HEK293 (cell line): Measurements from ENCODE around the gene SPIRE1.
A peak's percentile ranks its signal among the peaks of the same experiment; 100 is the strongest.

Source experiments
- CTCF ChIP-seq: fragments of 450-650 bp; formaldehyde crosslinking; IDR thresholded peaks from 2 replicates; pipeline ENCODE4 v1.5.1; 2016; ENCODE audit warnings: missing biosample characterization, missing genetic modification characterization
- KLF1 ChIP-seq: fragments of 450-650 bp; formaldehyde crosslinking; IDR thresholded peaks from 2 replicates; pipeline ENCODE4 v1.5.1; 2016; ENCODE audit warnings: missing biosample characterization, missing genetic modification characterization
- KLF16 ChIP-seq: fragments of 450-650 bp; formaldehyde crosslinking; IDR thresholded peaks from 2 replicates; pipeline ENCODE4 v1.5.1; 2017; ENCODE audit warnings: missing biosample characterization, missing genetic modification characterization
- PRDM2 ChIP-seq: fragments of 450-650 bp; formaldehyde crosslinking; IDR thresholded peaks from 2 replicates; pipeline ENCODE4 v1.5.1; 2016; ENCODE audit warnings: missing biosample characterization, missing genetic modification characterization, borderline replicate concordance
- SETDB1 ChIP-seq: IDR thresholded peaks from one replicate; pipeline ENCODE4 v1.6.1; 2017; ENCODE audit warnings: mild to moderate bottlenecking, low read length, moderate library complexity, mixed read lengths; ENCODE audit not compliant: insufficient read length
- TCF7L2 ChIP-seq: IDR thresholded peaks from 2 replicates; pipeline ENCODE4 v1.6.1; 2011; ENCODE audit warnings: low read depth, mild to moderate bottlenecking, inconsistent platforms, low read length, moderate library complexity, borderline replicate concordance
- ZFHX2 ChIP-seq: fragments of 450-650 bp; formaldehyde crosslinking; conservative IDR thresholded peaks from 2 replicates; pipeline ENCODE4 v1.5.1; 2016; ENCODE audit warnings: missing biosample characterization, missing genetic modification characterization
- ZFP3 ChIP-seq: fragments of 450-650 bp; formaldehyde crosslinking; IDR thresholded peaks from 2 replicates; pipeline ENCODE4 v1.5.1; 2016; ENCODE audit warnings: low read depth, missing biosample characterization, missing genetic modification characterization
- ZNF140 ChIP-seq: fragments of 450-650 bp; formaldehyde crosslinking; IDR thresholded peaks from 2 replicates; pipeline ENCODE4 v1.5.1; 2016; ENCODE audit warnings: missing biosample characterization, missing genetic modification characterization
- ZNF155 ChIP-seq: fragments of 450-650 bp; formaldehyde crosslinking; IDR thresholded peaks from 2 replicates; pipeline ENCODE4 v1.5.1; 2016; ENCODE audit warnings: missing biosample characterization, missing genetic modification characterization
- ZNF24 ChIP-seq: fragments of 450-650 bp; formaldehyde crosslinking; IDR thresholded peaks from 2 replicates; pipeline ENCODE4 v1.5.1; 2016; ENCODE audit warnings: missing biosample characterization, missing genetic modification characterization
- ZNF266 ChIP-seq: fragments of 450-650 bp; formaldehyde crosslinking; IDR thresholded peaks from 2 replicates; pipeline ENCODE4 v1.5.1; 2016; ENCODE audit warnings: missing biosample characterization, missing genetic modification characterization, low read depth
- ZNF274 ChIP-seq, 2 experiments: fragments of 200-500 bp in 1 of 2; fragments of 450-650 bp in 1 of 2; sonication (Bioruptor generic) in 1 of 2; formaldehyde crosslinking in 1 of 2; IDR thresholded peaks; 2 replicates each; pipeline versions ENCODE4 v1.5.1 to v1.6.1; 2014 to 2016; ENCODE audit warnings: borderline replicate concordance in 1 of 2, inconsistent platforms in 1 of 2, low read length in 1 of 2, missing biosample characterization in 1 of 2, missing genetic modification characterization in 1 of 2
- ZNF311 ChIP-seq: fragments of 450-650 bp; formaldehyde crosslinking; IDR thresholded peaks from 2 replicates; pipeline ENCODE4 v1.5.1; 2017; ENCODE audit warnings: missing biosample characterization, missing genetic modification characterization, borderline replicate concordance
- ZNF423 ChIP-seq: fragments of 450-650 bp; formaldehyde crosslinking; IDR thresholded peaks from 2 replicates; pipeline ENCODE4 v1.5.1; 2016; ENCODE audit warnings: missing biosample characterization, missing genetic modification characterization
- ZNF433 ChIP-seq: fragments of 450-650 bp; formaldehyde crosslinking; IDR thresholded peaks from 2 replicates; pipeline ENCODE4 v1.5.1; 2016; ENCODE audit warnings: missing biosample characterization, missing genetic modification characterization, low read depth
- ZNF488 ChIP-seq: fragments of 450-650 bp; formaldehyde crosslinking; IDR thresholded peaks from 2 replicates; pipeline ENCODE4 v1.5.1; 2016; ENCODE audit warnings: missing biosample characterization, missing genetic modification characterization
- ZNF521 ChIP-seq: fragments of 450-650 bp; formaldehyde crosslinking; IDR thresholded peaks from 2 replicates; pipeline ENCODE4 v1.5.1; 2017; ENCODE audit warnings: missing biosample characterization, mild to moderate bottlenecking, missing genetic modification characterization
- ZNF530 ChIP-seq: fragments of 450-650 bp; formaldehyde crosslinking; IDR thresholded peaks from 2 replicates; pipeline ENCODE4 v1.5.1; 2016; ENCODE audit warnings: low read depth, missing biosample characterization, missing genetic modification characterization
- ZNF561 ChIP-seq: fragments of 450-650 bp; IDR thresholded peaks from 2 replicates; pipeline ENCODE4 v1.5.1; 2018; ENCODE audit warnings: missing biosample characterization, missing genetic modification characterization, borderline replicate concordance
- ZNF639 ChIP-seq: fragments of 450-650 bp; formaldehyde crosslinking; IDR thresholded peaks from 2 replicates; pipeline ENCODE4 v1.5.1; 2016; ENCODE audit warnings: missing biosample characterization, missing genetic modification characterization
- ZNF704 ChIP-seq: fragments of 450-650 bp; formaldehyde crosslinking; IDR thresholded peaks from 2 replicates; pipeline ENCODE4 v1.5.1; 2016; ENCODE audit warnings: missing biosample characterization, missing genetic modification characterization
- ZNF792 ChIP-seq: fragments of 450-650 bp; formaldehyde crosslinking; IDR thresholded peaks from 2 replicates; pipeline ENCODE4 v1.5.1; 2016; ENCODE audit warnings: missing biosample characterization, missing genetic modification characterization
- ZXDB ChIP-seq: fragments of 450-650 bp; formaldehyde crosslinking; IDR thresholded peaks from 2 replicates; pipeline ENCODE4 v1.5.1; 2016; ENCODE audit warnings: missing biosample characterization, missing genetic modification characterization
- TF ChIP-seq, protein P1 (sequence below): fragments of 450-650 bp; formaldehyde crosslinking; IDR thresholded peaks from 2 replicates; pipeline ENCODE4 v1.5.1; 2016; ENCODE audit warnings: missing biosample characterization, missing genetic modification characterization
- TF ChIP-seq, protein P2 (sequence below): fragments of 450-650 bp; formaldehyde crosslinking; IDR thresholded peaks from 2 replicates; pipeline ENCODE4 v1.5.1; 2016; ENCODE audit warnings: missing biosample characterization, missing genetic modification characterization

The SPIRE1 gene

DNA sequence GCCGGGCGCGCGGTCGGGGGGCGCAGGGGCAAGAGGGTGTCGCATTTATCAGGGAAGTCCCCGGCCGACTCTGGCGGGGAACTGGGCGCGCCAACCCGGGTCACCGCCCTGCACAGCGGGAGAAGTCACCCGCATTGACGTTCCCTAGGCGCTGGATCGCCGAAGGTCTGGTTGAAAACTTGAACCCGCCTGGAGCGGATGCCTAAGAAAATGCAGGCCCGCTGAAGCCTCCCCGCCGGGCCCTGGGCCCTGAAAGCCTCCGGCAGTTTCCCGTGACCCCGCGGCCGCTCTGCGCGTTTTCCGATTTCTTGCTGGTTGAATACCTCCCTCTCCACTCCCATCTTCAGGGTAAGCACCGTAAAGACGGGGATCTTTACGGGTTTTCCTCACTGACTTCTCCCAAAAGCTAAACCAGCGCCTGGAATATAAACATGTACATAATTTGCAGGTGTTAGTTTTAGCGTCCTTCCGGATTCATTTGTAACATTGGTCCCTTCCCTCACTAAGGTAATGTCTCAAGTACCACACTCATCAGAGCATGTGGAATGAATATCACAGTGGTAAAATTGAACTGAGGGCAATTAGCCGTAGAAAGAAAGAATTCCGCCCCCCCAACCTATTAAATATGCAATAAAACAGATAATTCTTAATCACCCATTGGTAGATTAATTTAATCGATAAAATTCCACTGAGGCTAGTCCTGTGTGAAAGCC is 675 bp upstream of the SPIRE1 start (continued):
- TF ChIP-seq, protein P1, sequence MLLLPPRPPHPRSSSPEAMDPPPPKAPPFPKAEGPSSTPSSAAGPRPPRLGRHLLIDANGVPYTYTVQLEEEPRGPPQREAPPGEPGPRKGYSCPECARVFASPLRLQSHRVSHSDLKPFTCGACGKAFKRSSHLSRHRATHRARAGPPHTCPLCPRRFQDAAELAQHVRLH (tag by site-specific recombination) = no peak
- TF ChIP-seq ZNF561 (tag by site-specific recombination) (no peak), ZFHX2 (peak; percentile 11; the same call in 1 of the 2 replicates), ZNF792 (tag by site-specific recombination) (no peak), ZNF311 (tag by site-specific recombination) (no peak), ZNF274 (IDR thresholded peaks at IDR 0.05; ENCODE audit: low read length) (no peak), ZNF274 (tag by site-specific recombination; IDR thresholded peaks at IDR 0.05; ENCODE audit: borderline replicate concordance) (no peak), KLF16 (peak; percentile 33; the same call in 1 of the 2 replicates), ZNF521 (tag by site-specific recombination) (no peak), PRDM2 (tag by site-specific recombination) (no peak), ZNF639 (no peak), ZNF266 (tag by site-specific recombination) (no peak), ZNF423 (peak; percentile 3; the same call in 1 of the 2 replicates), KLF1 (tag by site-specific recombination) (no peak), ZNF155 (no peak), ZFP3 (tag by site-specific recombination) (no peak), CTCF (tag by site-specific recombination) (no peak), SETDB1 (no peak), ZNF24 (tag by site-specific recombination) (0 out of 2 replicates have a peak, but pooled peaks have one; percentile 19), ZNF704 (tag by site-specific recombination) (no peak), ZNF433 (tag by site-specific recombination) (no peak), TCF7L2 (no peak), ZNF488 (tag by site-specific recombination) (no peak), ZXDB (tag by site-specific recombination) (0 out of 2 replicates have a peak, but pooled peaks have one; percentile 59), ZNF530 (tag by site-specific recombination) (no peak), ZNF140 (tag by site-specific recombination) (no peak)
- TF ChIP-seq, protein P2, sequence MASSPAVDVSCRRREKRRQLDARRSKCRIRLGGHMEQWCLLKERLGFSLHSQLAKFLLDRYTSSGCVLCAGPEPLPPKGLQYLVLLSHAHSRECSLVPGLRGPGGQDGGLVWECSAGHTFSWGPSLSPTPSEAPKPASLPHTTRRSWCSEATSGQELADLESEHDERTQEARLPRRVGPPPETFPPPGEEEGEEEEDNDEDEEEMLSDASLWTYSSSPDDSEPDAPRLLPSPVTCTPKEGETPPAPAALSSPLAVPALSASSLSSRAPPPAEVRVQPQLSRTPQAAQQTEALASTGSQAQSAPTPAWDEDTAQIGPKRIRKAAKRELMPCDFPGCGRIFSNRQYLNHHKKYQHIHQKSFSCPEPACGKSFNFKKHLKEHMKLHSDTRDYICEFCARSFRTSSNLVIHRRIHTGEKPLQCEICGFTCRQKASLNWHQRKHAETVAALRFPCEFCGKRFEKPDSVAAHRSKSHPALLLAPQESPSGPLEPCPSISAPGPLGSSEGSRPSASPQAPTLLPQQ (tag by site-specific recombination) = no peak; the same call in 1 of the 2 replicates
